Colonic mucosa (tissue), 4 donors: ENCODE measurements around the gene RNLS. TPM values are rescaled to one million over a fixed set of nuclear protein-coding genes. Genes with fewer than 3 reads are reported as not detected.

ENCODE experiments used
- DNase-seq: peaks from one replicate; pipeline ENCODE4 v3.0.0-alpha.2; 2020
- H3K27ac ChIP-seq: fragments of 200-600 bp; one replicate; pipeline ENCODE4 v1.8.0; 2021
- H3K27me3 ChIP-seq: fragments of 200-600 bp; one replicate; pipeline ENCODE4 v1.8.0; 2021
- H3K36me3 ChIP-seq: fragments of 200-600 bp; one replicate; pipeline ENCODE4 v1.8.0; 2021
- H3K4me1 ChIP-seq: fragments of 200-600 bp; one replicate; pipeline ENCODE4 v1.8.0; 2021; ENCODE audit warnings: mild to moderate bottlenecking
- H3K4me3 ChIP-seq: fragments of 200-600 bp; one replicate; pipeline ENCODE4 v1.8.0; 2021
- H3K9ac ChIP-seq, 2 donors: one replicate each; pipeline ENCODE4 v1.7.0; 2013; ENCODE audit warnings: control low read depth in 2 of 2, low read depth in 2 of 2, low read length in 2 of 2
- H3K9me3 ChIP-seq: fragments of 200-600 bp; one replicate; pipeline ENCODE4 v1.8.0; 2021
- CTCF ChIP-seq: fragments of 200-600 bp; IDR thresholded peaks from one replicate; pipeline ENCODE4 v1.8.0; 2022; ENCODE audit warnings: antibody characterized with exemption, mild to moderate bottlenecking
- intact Hi-C: fragments of 100-400 bp; cut with DNase I; formaldehyde crosslinking; loops from one replicate; pipeline ENCODE4 v1.14.1; 2022
- total RNA-seq, 2 donors: library from RNA; stranded (reverse); fragmentation: NEBNext Ultra II Directional in 1 of 2; extraction: Animal tissue kit (Norgen Biotek cat#: 25700) in 1 of 2; gene quantifications; one replicate each; pipeline ENCODE4 v1.2.1, GENCODE V29; 2021
- donor health status: healthy.
- donor health status: DM: no; HTN: no; CAD: no.
- donor health status: DM: no; HTN: no; CAD: no.

RNLS gene
- total RNA-seq, 2 donors from 2014 or later = 13.0 to 19.1 TPM

- H3K27ac ChIP-seq = no peak overlapping the region
- intact Hi-C loops = no loop called here
- H3K4me3 ChIP-seq = no peak overlapping the region
- no peak for TF ChIP-seq CTCF
- H3K4me1 ChIP-seq = no peaks in the 10 kb centered on the region
- H3K9ac ChIP-seq = no peak overlapping the region
- H3K9me3 ChIP-seq = no peaks in the 10 kb centered on the region
- no peak for DNase-seq
- no peaks in the 10 kb centered on the region for H3K27me3 ChIP-seq
- H3K36me3 ChIP-seq = no peaks in the 10 kb centered on the region
Measured at GRCh38 chr10:88333248-88333630, 249.9 kb downstream of the RNLS start.

- Histone ChIP-seq H3K4me3 (no peak overlapping the region), H3K27me3 (no peaks in the 10 kb centered on the region), H3K36me3 (no peaks in the 10 kb centered on the region), H3K4me1 (no peaks in the 10 kb centered on the region), H3K27ac (no peak overlapping the region), H3K9ac (no peak overlapping the region), H3K9me3 (no peaks in the 10 kb centered on the region)
- DNase-seq = no peak
- TF ChIP-seq CTCF = no peak
- intact Hi-C loops = no loop called here
Measured at GRCh38 chr10:88332503-88333247, 250.4 kb downstream of the RNLS start.

- Histone ChIP-seq H3K9ac (no peak overlapping the region), H3K4me1 (no peaks in the 10 kb centered on the region), H3K27me3 (no peaks in the 10 kb centered on the region), H3K27ac (no peak overlapping the region), H3K9me3 (no peaks in the 10 kb centered on the region), H3K36me3 (no peaks in the 10 kb centered on the region), H3K4me3 (no peak overlapping the region)
- TF ChIP-seq CTCF = no peak
- no peak for DNase-seq
- intact Hi-C loops = no loop called here
Measured at GRCh38 chr10:88330174-88330573, 252.9 kb downstream of the RNLS start.

- Histone ChIP-seq H3K9me3 (peaks cover 4% of the 10 kb centered on the region), H3K27ac (no peak overlapping the region), H3K4me1 (no peaks in the 10 kb centered on the region), H3K36me3 (no peaks in the 10 kb centered on the region), H3K4me3 (no peak overlapping the region), H3K9ac (no peak overlapping the region), H3K27me3 (no peaks in the 10 kb centered on the region)
- DNase-seq = no peak
- no peak for TF ChIP-seq CTCF
- intact Hi-C loops = no loop called here
Measured at GRCh38 chr10:88322324-88323063, 260.6 kb downstream of the RNLS start.

GRCh38 chr10:88319960-88320517 lies 263.1 kb downstream of the RNLS start:
- Histone ChIP-seq H3K27me3 (no peaks in the 10 kb centered on the region), H3K27ac (no peak overlapping the region), H3K9ac (no peak overlapping the region), H3K9me3 (peaks cover 4% of the 10 kb centered on the region), H3K4me3 (no peak overlapping the region), H3K4me1 (no peaks in the 10 kb centered on the region), H3K36me3 (no peaks in the 10 kb centered on the region)
- intact Hi-C loops = no loop called here
- no peak for TF ChIP-seq CTCF
- DNase-seq = no peak
